Neural crest cell (in vitro differentiated cells): Measurements from ENCODE around the gene RPL9. TPM values are rescaled to one million over a fixed set of nuclear protein-coding genes. Genes with fewer than 3 reads are reported as not detected.

Source experiments
- DNase-seq: peaks from one replicate; pipeline ENCODE4 v3.0.0; 2021; ENCODE audit warnings: low read depth, mixed read lengths, low spot score
- H3K27ac Mint-ChIP-seq: one replicate; pipeline ENCODE4 v1.8.0; 2021; ENCODE audit warnings: mild to moderate bottlenecking, mixed read lengths; ENCODE audit not compliant: unreplicated experiment
- H3K27me3 Mint-ChIP-seq: 2 replicates; pipeline ENCODE4 v1.8.0; 2021; ENCODE audit warnings: low read depth, mild to moderate bottlenecking, mixed read lengths
- H3K36me3 Mint-ChIP-seq: 2 replicates; pipeline ENCODE4 v1.8.0; 2021; ENCODE audit warnings: low read depth, mild to moderate bottlenecking, mixed read lengths
- H3K4me1 Mint-ChIP-seq: 2 replicates; pipeline ENCODE4 v1.8.0; 2021; ENCODE audit warnings: mixed read lengths
- H3K4me3 Mint-ChIP-seq: one replicate; pipeline ENCODE4 v1.8.0; 2021; ENCODE audit warnings: mild to moderate bottlenecking, mixed read lengths
- H3K9me3 Mint-ChIP-seq: 2 replicates; pipeline ENCODE4 v1.8.0; 2021; ENCODE audit warnings: mixed read lengths
- total RNA-seq: library from RNA; stranded (reverse); gene quantifications from 2 replicates; pipeline ENCODE4 v1.2.1, GENCODE V29; 2021
- TF ChIP-seq, protein P1 (sequence below): fragments of 200-600 bp; sonication (generic); conservative IDR thresholded peaks from 2 replicates; pipeline ENCODE4 v1.5.0; 2021; ENCODE audit warnings: antibody characterized with exemption, mild to moderate bottlenecking

Gene RPL9
- total RNA-seq, 1 donor from 2014 or later, result 1,529 TPM

DNA sequence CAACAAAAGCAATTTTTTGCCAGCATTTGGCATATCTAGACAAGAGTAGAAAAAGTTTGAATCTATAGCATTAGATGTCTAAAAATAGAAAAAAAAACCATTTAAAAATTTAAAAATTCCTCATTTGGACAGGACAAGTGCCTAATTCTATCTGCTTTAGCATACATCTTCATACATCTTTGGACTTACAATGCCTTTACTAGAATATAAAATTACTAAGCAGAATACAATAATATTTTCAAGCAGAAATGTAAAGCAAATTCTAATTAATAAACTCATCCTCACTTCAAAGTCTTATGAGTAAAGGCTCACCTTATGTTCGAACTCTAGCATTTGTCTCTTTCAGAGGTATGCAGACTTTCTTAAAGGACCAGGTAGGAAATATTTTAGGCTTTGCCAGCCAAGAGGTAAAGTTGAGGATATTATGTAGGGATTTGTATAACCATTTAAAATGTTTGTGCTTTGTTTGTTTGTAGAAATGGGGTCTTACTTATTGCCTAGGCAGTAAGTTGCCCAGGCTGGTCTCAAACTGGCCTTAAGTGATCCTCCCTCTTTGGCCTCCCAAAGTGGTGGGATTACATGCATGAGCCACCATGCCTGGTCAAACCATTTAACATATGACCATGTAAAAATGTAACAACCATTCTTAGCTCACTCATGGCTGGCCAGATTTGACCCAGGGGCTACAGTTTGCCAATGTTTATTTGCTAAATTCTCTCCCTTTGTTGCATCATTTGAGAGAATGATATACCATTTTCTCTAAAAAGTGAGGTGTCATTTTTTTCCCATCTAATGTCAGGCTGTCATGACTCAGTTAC lies 39.4 kb upstream of the RPL9 start:
- TF ChIP-seq, protein P1, sequence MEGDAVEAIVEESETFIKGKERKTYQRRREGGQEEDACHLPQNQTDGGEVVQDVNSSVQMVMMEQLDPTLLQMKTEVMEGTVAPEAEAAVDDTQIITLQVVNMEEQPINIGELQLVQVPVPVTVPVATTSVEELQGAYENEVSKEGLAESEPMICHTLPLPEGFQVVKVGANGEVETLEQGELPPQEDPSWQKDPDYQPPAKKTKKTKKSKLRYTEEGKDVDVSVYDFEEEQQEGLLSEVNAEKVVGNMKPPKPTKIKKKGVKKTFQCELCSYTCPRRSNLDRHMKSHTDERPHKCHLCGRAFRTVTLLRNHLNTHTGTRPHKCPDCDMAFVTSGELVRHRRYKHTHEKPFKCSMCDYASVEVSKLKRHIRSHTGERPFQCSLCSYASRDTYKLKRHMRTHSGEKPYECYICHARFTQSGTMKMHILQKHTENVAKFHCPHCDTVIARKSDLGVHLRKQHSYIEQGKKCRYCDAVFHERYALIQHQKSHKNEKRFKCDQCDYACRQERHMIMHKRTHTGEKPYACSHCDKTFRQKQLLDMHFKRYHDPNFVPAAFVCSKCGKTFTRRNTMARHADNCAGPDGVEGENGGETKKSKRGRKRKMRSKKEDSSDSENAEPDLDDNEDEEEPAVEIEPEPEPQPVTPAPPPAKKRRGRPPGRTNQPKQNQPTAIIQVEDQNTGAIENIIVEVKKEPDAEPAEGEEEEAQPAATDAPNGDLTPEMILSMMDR, result no peak

GRCh38 chr4:39495446-39496213 lies 36.9 kb upstream of the RPL9 start:
- no peak for DNase-seq
- TF ChIP-seq, protein P1, result no peak
- Mint-ChIP-seq H3K27me3 (no peaks in the 10 kb centered on the region), H3K36me3 (peaks cover 3% of the 10 kb centered on the region), H3K4me3 (no peak overlapping the region), H3K9me3 (no peaks in the 10 kb centered on the region), H3K4me1 (no peaks in the 10 kb centered on the region), H3K27ac (peak overlapping the region; percentile 24)

More for the DNA sequence above, 39.4 kb upstream of the RPL9 start:
- Mint-ChIP-seq H3K4me1 (no peaks in the 10 kb centered on the region), H3K36me3 (peaks cover 11% of the 10 kb centered on the region), H3K27me3 (no peaks in the 10 kb centered on the region), H3K27ac (no peak overlapping the region), H3K9me3 (no peaks in the 10 kb centered on the region), H3K4me3 (no peak overlapping the region)
- no peak for DNase-seq

DNA sequence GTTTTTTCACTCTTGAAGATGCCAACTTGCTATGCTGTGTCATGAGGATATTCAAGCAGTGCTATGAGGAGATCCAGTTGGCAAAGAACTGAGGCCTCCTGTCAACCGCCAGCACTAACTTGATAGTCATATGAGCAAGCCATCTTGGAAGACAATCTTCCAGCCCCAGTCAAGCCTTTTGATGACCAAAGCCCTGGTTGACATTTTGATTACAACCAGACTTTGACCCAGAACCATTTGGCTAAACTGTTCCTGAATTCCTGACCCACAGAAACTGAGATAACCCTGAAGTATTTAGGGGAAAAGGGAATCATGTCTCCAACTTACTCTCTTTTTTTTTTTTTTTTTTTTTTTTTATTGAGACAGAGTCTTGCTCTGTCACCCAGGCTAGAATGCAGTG lies 35.6 kb upstream of the RPL9 start:
- no peak overlapping the region for H3K27ac Mint-ChIP-seq
- no peak overlapping the region for H3K4me3 Mint-ChIP-seq
- no peaks in the 10 kb centered on the region for H3K27me3 Mint-ChIP-seq
- TF ChIP-seq, protein P1, result no peak
- no peaks in the 10 kb centered on the region for H3K9me3 Mint-ChIP-seq
- H3K36me3 Mint-ChIP-seq, result no peaks in the 10 kb centered on the region
- no peak for DNase-seq
- no peaks in the 10 kb centered on the region for H3K4me1 Mint-ChIP-seq

DNA sequence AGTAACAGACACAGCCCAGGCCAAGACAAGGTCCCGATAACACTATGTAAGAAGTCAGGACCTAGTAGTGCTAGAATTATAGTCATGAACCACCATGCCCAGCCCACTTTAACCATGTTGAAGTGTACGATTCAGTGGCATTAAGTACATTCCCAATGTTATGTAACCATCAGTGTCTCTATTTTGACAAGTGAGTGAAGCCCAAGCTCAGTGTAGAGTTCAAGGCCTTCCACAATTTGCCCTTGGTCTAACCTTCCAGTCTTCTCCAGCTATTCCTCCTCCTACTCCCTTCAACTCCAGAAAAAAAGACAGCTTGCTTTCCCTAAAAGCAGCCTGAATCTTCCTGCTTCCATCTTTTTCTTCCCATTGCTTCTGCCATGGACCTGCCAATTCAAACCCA lies 31.6 kb upstream of the RPL9 start:
- no peaks in the 10 kb centered on the region for H3K27me3 Mint-ChIP-seq
- H3K27ac Mint-ChIP-seq, result no peak overlapping the region
- no peak overlapping the region for H3K4me3 Mint-ChIP-seq
- no peaks in the 10 kb centered on the region for H3K4me1 Mint-ChIP-seq
- no peaks in the 10 kb centered on the region for H3K36me3 Mint-ChIP-seq
- TF ChIP-seq, protein P1, result no peak
- DNase-seq, result no peak
- no peaks in the 10 kb centered on the region for H3K9me3 Mint-ChIP-seq

GRCh38 chr4:39486221-39486804 lies 27.6 kb upstream of the RPL9 start:
- Mint-ChIP-seq H3K4me1 (no peaks in the 10 kb centered on the region), H3K9me3 (peaks cover 3% of the 10 kb centered on the region), H3K4me3 (no peak overlapping the region), H3K27me3 (no peaks in the 10 kb centered on the region), H3K27ac (no peak overlapping the region), H3K36me3 (no peaks in the 10 kb centered on the region)
- no peak for DNase-seq
- TF ChIP-seq, protein P1, result no peak
